Measurements from ENCODE around the gene OOSP4A. TPM values are rescaled to one million over a fixed set of nuclear protein-coding genes. Genes with fewer than 3 reads are reported as not detected.

The OOSP4A gene
- total and polyA plus RNA-seq, 2 of the 4 experiments (the other 2 are of a cell fraction) = not detected

DNA sequence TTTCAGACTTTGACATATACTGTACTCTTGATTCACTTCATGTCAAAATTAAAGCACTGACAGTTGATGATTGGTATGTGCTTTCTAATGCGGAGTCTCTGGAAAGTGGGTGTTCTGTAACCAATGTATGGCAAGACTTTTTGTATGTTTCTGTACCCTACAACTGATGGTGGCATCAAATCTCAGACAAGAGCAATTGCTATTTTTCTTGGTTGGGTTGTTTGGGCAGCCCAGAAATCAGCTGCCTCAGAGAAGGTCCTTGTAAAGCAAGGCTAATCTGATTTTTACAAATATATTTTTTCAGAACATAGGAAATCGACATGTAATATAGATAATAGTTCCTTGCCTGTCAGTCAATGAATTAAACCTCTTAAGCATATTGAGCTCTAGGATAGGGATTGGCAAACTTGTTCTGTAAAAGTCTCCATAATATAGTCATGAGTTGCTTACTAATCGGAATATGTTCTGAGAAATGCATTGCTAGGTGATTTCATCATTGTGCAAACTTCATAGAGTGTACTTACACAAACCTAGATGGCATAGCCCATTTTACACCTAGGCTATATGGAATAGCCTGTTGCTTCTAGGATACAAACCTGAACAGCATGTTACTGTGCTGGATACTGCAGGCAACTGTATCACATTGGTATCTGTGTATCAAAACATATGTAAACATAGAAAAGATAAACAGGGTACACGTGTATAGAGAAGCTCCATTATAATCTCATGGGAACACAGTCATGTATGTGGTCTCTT is 10.2 kb upstream of the OOSP4A start:
- DNase-seq (no peak), ATAC-seq (ENCODE audit: low read depth) (no peak)
- Histone ChIP-seq H2BK5ac (ENCODE audit: low read depth, low read length, poor library complexity, severe bottlenecking) (no peak overlapping the region), H3K36me3 (ENCODE audit: control insufficient read depth, insufficient read depth, low read length) (no peaks in the 10 kb centered on the region), H3K9me3 (ENCODE audit: control insufficient read depth, insufficient read depth, low read length) (0 out of 2 replicates have a peak, but pooled peaks cover 1% of the 10 kb centered on the region), H4K5ac (ENCODE audit: low read depth, low read length) (no peak overlapping the region), H3K4me2 (ENCODE audit: low read depth, low read length) (no peak overlapping the region), H3K27me3 (ENCODE audit: control insufficient read depth, insufficient read depth, low read length) (no peaks in the 10 kb centered on the region), H3K79me1 (ENCODE audit: low read depth in 1 of 2, low read length in 2 of 2) (no peaks in the 10 kb centered on the region), H4K8ac (ENCODE audit: low read depth in 2 of 2, low read length in 2 of 2) (no peak overlapping the region), H3K18ac (ENCODE audit: low read depth, low read length) (no peak overlapping the region), H3K56ac (ENCODE audit: extremely low read depth, insufficient read depth, low read length) (no peak overlapping the region), H2AK9ac (replicated peaks; ENCODE audit: low read depth, low read length, poor library complexity) (no peak overlapping the region), H3K9me1 (ENCODE audit: insufficient read depth, low read length) (no peaks in the 10 kb centered on the region), H3K23ac (ENCODE audit: low read depth, low read length) (no peak overlapping the region), H2BK20ac (ENCODE audit: low read depth, low read length) (no peak overlapping the region), H4K91ac (ENCODE audit: insufficient read depth, low read depth, low read length) (no peak overlapping the region), H3K4ac (ENCODE audit: low read depth, low read length) (no peak overlapping the region), H2BK15ac (ENCODE audit: low read depth, low read length) (no peak overlapping the region), H2AK5ac (ENCODE audit: low read depth, low read length) (no peak overlapping the region), H2BK120ac (ENCODE audit: low read depth, low read length) (no peak overlapping the region), H3K14ac (replicated peaks; ENCODE audit: low read depth, low read length) (no peak overlapping the region), H4K20me1 (ENCODE audit: insufficient read depth, low read length) (no peaks in the 10 kb centered on the region), H3K27ac (ENCODE audit: insufficient read depth, low read length) (no peak overlapping the region), H3K4me3 (ENCODE audit: insufficient read depth, low read depth, low read length) (no peak overlapping the region), H3K9ac (ENCODE audit: low read depth, low read length) (no peak overlapping the region), H3K4me1 (ENCODE audit: control insufficient read depth, insufficient read depth, low read length) (no peaks in the 10 kb centered on the region), H2AFZ (replicated peaks; ENCODE audit: low read length, poor library complexity) (no peak overlapping the region)
- TF ChIP-seq NFE2L2 (IDR thresholded peaks at IDR 0.05; ENCODE audit: low read depth, low read length) = no peak
- no peak for TF ChIP-seq POLR2A (IDR thresholded peaks at IDR 0.05; ENCODE audit: low read depth, low read length)
- TF ChIP-seq, protein P1, sequence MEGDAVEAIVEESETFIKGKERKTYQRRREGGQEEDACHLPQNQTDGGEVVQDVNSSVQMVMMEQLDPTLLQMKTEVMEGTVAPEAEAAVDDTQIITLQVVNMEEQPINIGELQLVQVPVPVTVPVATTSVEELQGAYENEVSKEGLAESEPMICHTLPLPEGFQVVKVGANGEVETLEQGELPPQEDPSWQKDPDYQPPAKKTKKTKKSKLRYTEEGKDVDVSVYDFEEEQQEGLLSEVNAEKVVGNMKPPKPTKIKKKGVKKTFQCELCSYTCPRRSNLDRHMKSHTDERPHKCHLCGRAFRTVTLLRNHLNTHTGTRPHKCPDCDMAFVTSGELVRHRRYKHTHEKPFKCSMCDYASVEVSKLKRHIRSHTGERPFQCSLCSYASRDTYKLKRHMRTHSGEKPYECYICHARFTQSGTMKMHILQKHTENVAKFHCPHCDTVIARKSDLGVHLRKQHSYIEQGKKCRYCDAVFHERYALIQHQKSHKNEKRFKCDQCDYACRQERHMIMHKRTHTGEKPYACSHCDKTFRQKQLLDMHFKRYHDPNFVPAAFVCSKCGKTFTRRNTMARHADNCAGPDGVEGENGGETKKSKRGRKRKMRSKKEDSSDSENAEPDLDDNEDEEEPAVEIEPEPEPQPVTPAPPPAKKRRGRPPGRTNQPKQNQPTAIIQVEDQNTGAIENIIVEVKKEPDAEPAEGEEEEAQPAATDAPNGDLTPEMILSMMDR (conservative IDR thresholded peaks at IDR 0.05; ENCODE audit: low read depth, low read length) = no peak
- TF ChIP-seq MAFK (IDR thresholded peaks at IDR 0.05; ENCODE audit: low read depth, low read length) = no peak
- no peak for TF ChIP-seq CEBPB (IDR thresholded peaks at IDR 0.05; ENCODE audit: low read depth, low read length)
- no peak for TF ChIP-seq BHLHE40 (IDR thresholded peaks at IDR 0.05; ENCODE audit: low read depth, low read length)
- no peak for TF ChIP-seq RAD21 (IDR thresholded peaks at IDR 0.05; ENCODE audit: low read length)
- TF ChIP-seq, protein P2, sequence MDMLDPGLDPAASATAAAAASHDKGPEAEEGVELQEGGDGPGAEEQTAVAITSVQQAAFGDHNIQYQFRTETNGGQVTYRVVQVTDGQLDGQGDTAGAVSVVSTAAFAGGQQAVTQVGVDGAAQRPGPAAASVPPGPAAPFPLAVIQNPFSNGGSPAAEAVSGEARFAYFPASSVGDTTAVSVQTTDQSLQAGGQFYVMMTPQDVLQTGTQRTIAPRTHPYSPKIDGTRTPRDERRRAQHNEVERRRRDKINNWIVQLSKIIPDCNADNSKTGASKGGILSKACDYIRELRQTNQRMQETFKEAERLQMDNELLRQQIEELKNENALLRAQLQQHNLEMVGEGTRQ (IDR thresholded peaks at IDR 0.05; ENCODE audit: low read depth, low read length) = no peak
- WGBS, 2 experiments (ENCODE audit: extremely low coverage in 2 of 2, insufficient read length in 1 of 2) = no CpG with 5 or more reads among the region's 4 CpGs
- intact Hi-C loops (cut with micrococcal nuclease) = no loop called here
- dilution Hi-C loops (cut with HindIII; ENCODE audit: low sequenced_read_pairs, unreplicated experiment) = no loop called here
- ChIA-PET CTCF (no interaction called here), POLR2A (ENCODE audit: unreplicated experiment) (no interaction called here)
- in situ Hi-C loops (cut with MboI; ENCODE audit: low sequenced_read_pairs) = no loop called here
- BruUV-seq (replicated peaks) = no TSS peak

All from IMR-90 (cell line).